Stimulated activated CD4-positive, alpha-beta T cell treated with anti-CD3 and anti-CD28 coated beads, Interleukin-4, amount 100 ng/mL, for 4 hours (primary cell): ENCODE results near the gene TXNDC17.
"Not testable (repeated sequence)": the region's sequence is repeated elsewhere in the genome, so short reads cannot be mapped to it uniquely, and the experiment has no call there.

Experiments
- DNase-seq, 2 experiments: peaks; one replicate each; pipeline ENCODE4 v3.0.0-alpha.2; 2020

The TXNDC17 gene

GRCh38 chr17:6640536-6641246 lies at the start of gene TXNDC17, which contains the start of gene KIAA0753:
Gene TXNDC17 (plus strand): TSS chr17:6641060. CDS start chr17:6641083, 23 bp downstream.
Gene KIAA0753 (minus strand): TSS chr17:6640711. CDS start chr17:6635103, 5,608 bp downstream.
- DNase-seq = peak; percentile 87 to 90

- no peak for DNase-seq
These were observed 49.2 kb upstream of the TXNDC17 start for GRCh38 chr17:6591599-6592158.

- DNase-seq = no peak
These were observed 48.7 kb upstream of the TXNDC17 start for GRCh38 chr17:6592173-6592572.

DNA sequence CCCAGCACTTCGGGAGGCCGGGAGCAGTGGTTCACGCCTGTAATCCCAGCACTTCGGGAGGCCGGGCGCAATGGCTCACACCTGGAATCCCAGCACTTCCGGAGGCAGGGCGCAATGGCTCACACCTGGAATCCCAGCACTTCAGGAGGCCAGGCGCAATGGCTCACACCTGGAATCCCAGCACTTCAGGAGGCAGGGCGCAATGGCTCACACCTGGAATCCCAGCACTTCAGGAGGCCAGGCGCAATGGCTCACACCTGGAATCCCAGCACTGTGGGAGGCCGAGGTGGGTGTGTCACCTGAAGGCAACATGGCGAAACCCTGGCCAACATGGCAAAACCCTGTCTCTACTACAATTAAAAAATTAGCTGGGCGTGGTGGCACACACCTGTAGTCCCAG lies 47.5 kb upstream of the TXNDC17 start:
- DNase-seq = not testable (repeated sequence)

- DNase-seq = no peak
These were observed 44.8 kb upstream of the TXNDC17 start for GRCh38 chr17:6596081-6596480.

DNA sequence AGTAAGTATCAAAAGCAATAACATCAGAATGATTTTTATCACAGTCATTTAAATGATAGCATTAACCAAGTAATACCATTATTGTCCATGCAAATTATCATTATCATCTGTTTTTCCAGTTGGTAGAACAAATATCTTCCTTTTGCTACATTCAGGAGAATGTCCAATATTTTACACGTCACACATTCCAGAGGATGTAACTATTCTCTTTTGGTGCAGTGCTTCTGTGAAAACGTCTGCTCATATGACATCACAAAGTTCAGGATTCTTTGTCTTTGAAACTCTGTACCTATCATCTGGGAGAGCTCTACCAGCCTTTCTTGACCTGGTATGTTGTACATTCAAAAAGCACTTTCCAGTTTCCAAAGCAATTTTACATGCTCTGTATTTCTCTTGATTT lies 44.3 kb upstream of the TXNDC17 start:
- DNase-seq = no peak

DNA sequence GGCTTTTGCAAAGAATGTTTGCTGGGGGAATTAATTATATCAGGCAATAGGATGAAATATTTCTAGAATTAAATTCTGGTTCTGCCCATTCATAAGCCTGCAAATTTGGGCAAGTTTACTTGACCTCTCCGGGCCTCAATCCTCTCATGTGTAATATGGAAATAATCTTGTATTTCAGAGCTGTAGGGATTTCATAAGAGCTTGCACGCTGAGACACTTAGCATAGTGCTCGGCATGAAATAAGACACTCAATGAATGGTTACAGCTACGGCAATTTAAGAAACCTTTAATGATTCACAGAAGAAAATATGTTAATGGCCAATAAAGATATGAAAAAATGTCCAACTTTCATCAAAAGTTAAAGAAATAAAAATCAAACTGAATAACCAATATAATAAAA lies 43.9 kb upstream of the TXNDC17 start:
- DNase-seq = no peak

DNA sequence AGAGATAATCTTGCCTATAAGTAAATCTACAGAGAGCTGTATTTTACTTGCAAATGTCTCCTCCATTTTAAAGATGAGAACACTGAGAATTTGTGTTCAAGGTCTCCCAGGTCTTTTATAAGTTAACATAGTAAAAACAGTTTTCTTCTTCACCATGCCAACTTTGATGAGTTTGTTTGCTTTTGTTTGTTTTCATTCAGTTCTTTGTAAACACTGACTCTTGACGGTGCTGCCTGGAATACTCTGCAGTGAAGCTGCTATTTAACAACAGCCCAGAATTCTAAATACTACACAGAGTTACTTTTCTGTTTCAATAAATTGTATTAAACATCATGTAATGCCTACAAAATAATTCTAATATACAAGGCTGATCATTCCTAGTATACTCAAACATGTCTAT lies 43.1 kb upstream of the TXNDC17 start:
- DNase-seq = no peak

DNA sequence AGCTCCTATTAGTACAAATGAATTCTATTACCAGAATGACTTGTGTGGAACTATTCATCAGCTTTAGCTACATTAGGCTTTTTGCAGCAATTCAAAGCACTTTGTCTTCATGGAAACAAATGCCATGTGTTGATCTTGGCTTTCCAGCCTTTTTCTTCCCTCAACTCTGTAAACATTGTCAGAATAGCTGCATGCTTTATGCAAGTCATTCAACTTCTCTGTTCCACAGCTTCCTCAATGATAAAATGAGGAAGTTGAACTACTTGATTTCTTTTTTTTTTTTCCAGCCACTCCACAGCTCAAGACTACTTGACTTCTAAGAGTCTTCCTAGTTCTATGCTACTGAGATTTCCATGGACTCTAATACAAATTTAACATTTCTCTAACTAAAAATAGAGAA lies 41.5 kb upstream of the TXNDC17 start:
- DNase-seq = no peak

DNA sequence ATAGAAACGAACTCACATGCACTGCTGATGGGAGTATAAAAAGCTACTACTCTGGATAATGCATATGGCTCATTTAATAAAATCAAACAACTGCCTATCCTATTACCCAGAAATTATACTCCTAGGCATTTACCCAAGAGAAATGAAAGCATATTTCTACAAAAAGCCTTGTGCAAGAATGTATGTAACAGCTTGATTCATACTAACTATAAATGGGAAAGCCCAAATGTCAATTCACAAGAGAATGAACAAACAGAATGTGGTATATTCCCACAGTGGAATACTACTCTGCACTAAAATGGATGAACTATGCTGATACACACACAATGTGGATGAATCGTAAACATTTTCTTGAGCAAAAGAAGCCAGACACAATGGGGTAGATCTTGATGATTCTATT lies 38.7 kb upstream of the TXNDC17 start:
- no peak for DNase-seq

GRCh38 chr17:6603744-6604325 lies 37.0 kb upstream of the TXNDC17 start:
- no peak for DNase-seq

GRCh38 chr17:6605142-6605541 lies 35.7 kb upstream of the TXNDC17 start:
- no peak for DNase-seq

DNA sequence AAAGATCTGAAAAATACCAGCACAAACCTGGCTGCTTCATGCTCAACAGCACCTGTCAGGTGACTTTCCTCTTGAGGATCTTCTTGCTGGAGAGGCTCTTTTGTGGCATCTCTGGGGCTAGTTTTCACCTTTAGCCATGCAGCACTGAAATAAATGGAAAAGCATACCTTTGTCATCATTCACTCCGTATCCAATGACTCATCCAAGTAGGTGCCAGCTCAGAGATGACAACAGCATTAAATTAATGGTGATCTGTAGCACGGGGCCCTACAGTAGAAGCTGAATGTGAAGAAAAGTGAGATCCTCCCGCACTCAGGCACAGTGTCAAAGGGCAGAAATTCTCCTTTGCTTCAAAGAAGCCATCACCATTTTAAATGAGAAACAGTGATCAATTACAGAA lies 32.5 kb upstream of the TXNDC17 start:
- no peak for DNase-seq

- DNase-seq = no peak
These were observed 30.8 kb upstream of the TXNDC17 start for GRCh38 chr17:6610011-6610410.

DNA sequence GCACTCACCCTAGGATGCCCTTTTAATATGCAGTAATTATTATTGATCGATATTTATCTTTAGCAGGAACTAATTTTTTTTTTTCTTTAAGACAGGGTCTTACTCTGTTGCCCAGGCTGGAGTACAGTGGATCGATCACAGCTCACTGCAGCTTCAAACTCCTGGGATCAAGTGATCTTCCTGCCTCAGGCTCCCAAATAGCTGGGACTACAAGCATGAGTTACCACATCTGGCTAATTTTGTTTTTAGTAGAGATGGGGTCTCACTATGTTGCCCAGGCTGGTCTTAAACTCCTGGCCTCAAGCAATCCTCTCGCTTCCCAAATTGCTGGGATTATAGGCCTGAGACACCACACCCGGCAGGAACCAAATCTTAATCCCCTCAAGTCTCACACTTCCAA lies 29.6 kb upstream of the TXNDC17 start:
- no peak for DNase-seq

DNA sequence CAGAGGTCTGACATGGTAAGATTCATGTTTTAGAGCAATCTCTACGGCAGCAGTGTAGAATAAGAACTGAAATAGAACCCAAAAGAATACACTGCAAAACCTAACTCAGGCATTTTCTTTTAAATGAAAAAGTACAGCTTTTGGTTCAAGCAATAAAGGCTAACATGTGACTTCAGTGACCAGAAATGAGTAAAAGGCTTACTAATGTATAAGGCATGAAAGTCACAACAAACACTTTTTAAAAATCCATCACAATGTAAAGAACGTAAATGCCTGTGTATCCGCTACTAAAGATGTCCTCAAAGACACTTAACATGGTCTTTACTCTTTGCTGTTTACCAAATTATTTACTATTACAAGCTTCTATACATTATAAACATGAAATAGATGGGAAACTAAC lies 16.9 kb upstream of the TXNDC17 start:
- no peak for DNase-seq

GRCh38 chr17:6626616-6627015 lies 14.2 kb upstream of the TXNDC17 start:
- DNase-seq = no peak

GRCh38 chr17:6627019-6627418 lies 13.8 kb upstream of the TXNDC17 start:
- DNase-seq = no peak

- DNase-seq = no peak
These were observed 10.5 kb upstream of the TXNDC17 start for GRCh38 chr17:6630390-6630789.

DNA sequence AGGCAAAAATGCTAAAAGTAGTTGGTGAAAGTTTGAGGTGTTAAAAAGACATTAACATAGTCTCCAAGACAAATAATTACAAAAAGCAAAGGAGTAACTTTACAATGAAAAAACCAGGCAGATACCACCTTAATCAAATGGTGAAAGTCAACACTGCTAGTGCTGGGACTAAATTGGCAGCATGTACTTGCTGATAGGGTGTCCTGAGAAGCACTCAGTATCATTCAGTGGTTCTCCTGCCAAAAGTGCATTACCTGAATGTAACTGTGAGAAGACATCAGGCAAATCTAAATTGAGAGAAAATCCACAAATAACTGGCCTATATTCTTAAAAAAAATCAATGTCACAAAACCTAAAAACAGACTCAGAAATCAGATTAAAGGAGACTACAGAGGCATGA lies 8.3 kb upstream of the TXNDC17 start:
- no peak for DNase-seq

DNA sequence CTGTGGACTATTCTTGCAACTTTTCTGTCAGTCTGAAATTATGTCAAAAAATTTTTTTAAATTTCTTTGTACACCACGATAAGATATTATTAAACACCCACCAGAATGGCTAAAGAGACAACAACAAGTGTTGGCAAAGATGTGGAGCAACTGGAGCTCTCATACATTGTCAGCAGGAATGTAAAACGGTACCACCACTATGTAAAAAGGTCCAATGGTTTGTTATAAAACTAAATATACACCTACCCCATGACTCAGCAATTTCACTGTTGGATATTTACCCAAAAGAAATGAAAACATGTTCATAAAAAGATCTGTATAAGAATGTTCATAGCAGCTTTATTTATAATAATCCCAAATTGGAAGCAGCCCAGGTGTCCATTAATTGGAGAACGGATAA lies 7.6 kb upstream of the TXNDC17 start:
- DNase-seq = no peak

DNA sequence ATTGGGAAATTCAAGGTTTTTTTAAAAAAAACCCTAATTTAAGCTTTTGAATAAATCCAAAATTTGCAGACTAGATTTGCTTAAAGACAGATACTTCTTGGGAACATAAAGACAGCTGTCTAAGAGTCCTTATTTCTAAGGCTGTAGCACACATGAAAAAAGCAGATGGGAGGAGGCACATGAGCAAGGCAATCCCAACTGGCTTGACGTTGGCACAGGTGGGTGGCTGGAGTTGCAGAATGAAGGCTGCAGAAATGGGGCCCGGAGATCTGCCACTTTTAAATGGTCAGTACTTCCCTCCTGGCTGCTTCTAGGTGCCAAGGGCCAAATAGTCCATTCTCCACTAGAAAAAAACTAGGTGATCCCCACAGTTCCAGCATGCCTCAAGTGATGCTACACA lies 4.8 kb upstream of the TXNDC17 start:
- DNase-seq = no peak

DNA sequence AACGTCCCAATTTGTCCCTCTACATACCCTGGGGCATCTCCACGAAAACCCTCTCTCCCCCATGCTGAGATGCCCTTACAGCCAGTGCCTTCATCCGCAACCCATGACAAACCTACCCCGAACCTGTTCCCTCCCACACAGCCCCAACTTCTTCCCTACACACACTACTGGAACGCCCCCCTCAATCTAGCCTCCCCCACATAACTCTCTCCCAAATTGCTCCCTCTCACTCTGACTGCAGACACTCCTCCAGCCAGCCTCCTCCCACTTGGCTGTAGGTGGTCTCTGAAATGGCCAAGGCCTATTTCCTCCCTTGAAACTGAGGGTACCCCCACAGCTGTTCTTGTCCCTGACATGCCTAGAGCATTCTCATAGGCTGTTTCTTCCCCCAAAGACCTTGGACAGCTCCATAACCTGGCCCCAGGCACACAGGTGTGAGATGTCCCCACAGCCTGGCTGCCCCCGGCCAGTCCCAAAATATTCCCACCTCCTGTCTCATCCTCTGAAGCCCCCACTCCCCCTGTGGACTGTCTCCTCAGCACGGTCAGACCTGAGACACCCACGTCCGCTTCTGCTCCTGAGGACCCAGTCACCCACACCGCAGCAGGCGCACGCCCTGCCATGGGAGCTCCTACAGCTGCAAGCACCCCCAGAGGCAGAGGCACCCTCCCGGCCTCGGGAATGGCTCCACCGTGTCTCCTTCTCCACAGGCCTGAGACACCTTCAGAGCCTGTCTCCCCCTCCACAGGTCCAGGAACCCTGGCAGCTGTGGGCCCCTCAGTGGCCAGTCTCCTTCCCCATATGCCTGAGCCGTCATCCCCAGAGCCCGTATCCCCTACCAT lies 4.0 kb upstream of the TXNDC17 start:
- DNase-seq = no peak

GRCh38 chr17:6637458-6637840 lies 3.4 kb upstream of the TXNDC17 start:
- no peak for DNase-seq
